HG03565 (cell line): ENCODE measurements around the gene BMPR1A.
"Not testable (repeated sequence)": the region's sequence is repeated elsewhere in the genome, so short reads cannot be mapped to it uniquely, and the experiment has no call there.

Source experiments
- ATAC-seq: cut with Tn5 transposase; IDR thresholded peaks from one replicate; pipeline ENCODE4 v1.9.1; 2021; ENCODE audit warnings: mild to moderate bottlenecking, moderate library complexity; ENCODE audit not compliant: unreplicated experiment

Gene BMPR1A

GRCh38 chr10:86964061-86964846, 207.8 kb downstream of the BMPR1A start:
- no peak for ATAC-seq

- ATAC-seq: no peak
Observed at GRCh38 chr10:86964847-86965190, 208.4 kb downstream of the BMPR1A start.

- ATAC-seq: no peak
Observed at GRCh38 chr10:86965986-86966654, 209.7 kb downstream of the BMPR1A start.

GRCh38 chr10:86967481-86967941, 211.1 kb downstream of the BMPR1A start:
- ATAC-seq: no peak

- no peak for ATAC-seq
Observed at GRCh38 chr10:86968271-86968993, 212.0 kb downstream of the BMPR1A start, which contains the start of gene ADIRF. Gene ADIRF, plus strand, starts transcription at chr10:86968482. Its CDS starts 63 bp downstream, at chr10:86968545.

GRCh38 chr10:86968994-86969355, 212.6 kb downstream of the BMPR1A start:
- ATAC-seq: no peak

GRCh38 chr10:86969421-86970041, 213.1 kb downstream of the BMPR1A start:
- no peak for ATAC-seq

GRCh38 chr10:86970162-86970981, 214.0 kb downstream of the BMPR1A start:
- no peak for ATAC-seq

- ATAC-seq: no peak
Observed at GRCh38 chr10:86970982-86971231, 214.5 kb downstream of the BMPR1A start.

- peak; percentile 68 for ATAC-seq
Observed at GRCh38 chr10:86971232-86971991, 215.0 kb downstream of the BMPR1A start.

GRCh38 chr10:86972613-86973380, 216.4 kb downstream of the BMPR1A start:
- ATAC-seq: no peak

- ATAC-seq: no peak
Observed at GRCh38 chr10:86974484-86974883, 218.1 kb downstream of the BMPR1A start.

- ATAC-seq: no peak
Observed at GRCh38 chr10:86976362-86977056, 220.1 kb downstream of the BMPR1A start.

- not testable (repeated sequence) for ATAC-seq
Observed at GRCh38 chr10:86978457-86978856, 222.0 kb downstream of the BMPR1A start.

- ATAC-seq: no peak
Observed at GRCh38 chr10:86979296-86979818, 222.9 kb downstream of the BMPR1A start.

GRCh38 chr10:86979977-86980448, 223.6 kb downstream of the BMPR1A start:
- no peak for ATAC-seq

- not testable (repeated sequence) for ATAC-seq
Observed at GRCh38 chr10:86981020-86981419, 224.6 kb downstream of the BMPR1A start.

GRCh38 chr10:86981716-86982115, 225.3 kb downstream of the BMPR1A start:
- no peak for ATAC-seq
